CD4-positive, alpha-beta T cell treated with Interleukin-4 for 4 hours (primary cell): ENCODE measurements around the gene DDX10.

ENCODE experiments used
- DNase-seq: peaks from one replicate; pipeline ENCODE4 v3.0.0-alpha.2; 2020

Gene DDX10

DNA sequence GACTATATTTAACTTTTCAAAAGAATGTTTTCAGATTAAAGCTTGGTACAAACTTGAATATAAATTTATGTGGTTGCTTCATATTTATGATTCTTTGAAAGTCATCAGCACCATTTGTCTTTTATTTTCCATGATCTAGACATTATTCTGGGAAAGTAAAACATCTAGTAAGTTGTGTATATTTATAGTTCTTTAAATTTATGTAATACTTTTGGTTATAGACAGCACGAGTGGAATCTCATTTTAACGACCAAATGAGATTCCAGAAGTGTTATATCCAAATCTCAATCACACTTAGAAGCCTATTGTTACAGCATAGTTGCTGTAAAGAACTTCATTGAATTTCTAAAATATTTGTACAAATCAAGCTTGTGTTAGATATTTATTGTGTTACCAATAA is 212.3 kb downstream of the DDX10 start:
- no peak for DNase-seq

GRCh38 chr11:108880510-108880909 is 215.6 kb downstream of the DDX10 start:
- DNase-seq, result no peak

DNA sequence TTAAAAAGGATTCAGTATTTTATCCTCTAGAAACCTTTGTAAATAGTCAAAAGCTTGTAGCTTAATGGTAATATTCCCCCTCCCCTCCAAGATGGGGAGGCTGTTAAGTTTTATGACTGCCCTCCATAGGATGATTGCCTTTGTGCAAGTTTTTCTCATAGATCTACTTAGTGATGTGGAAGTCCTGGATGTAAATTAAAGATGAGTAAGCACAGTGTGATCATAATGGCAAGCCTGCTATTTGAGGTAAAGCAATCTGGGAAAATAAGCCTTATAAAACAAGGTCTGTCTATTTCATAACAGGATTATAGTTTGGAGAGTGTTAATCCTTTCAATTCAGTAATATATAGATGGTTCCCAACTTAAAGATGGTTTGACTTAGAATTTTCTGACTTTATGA is 216.3 kb downstream of the DDX10 start:
- no peak for DNase-seq

DNA sequence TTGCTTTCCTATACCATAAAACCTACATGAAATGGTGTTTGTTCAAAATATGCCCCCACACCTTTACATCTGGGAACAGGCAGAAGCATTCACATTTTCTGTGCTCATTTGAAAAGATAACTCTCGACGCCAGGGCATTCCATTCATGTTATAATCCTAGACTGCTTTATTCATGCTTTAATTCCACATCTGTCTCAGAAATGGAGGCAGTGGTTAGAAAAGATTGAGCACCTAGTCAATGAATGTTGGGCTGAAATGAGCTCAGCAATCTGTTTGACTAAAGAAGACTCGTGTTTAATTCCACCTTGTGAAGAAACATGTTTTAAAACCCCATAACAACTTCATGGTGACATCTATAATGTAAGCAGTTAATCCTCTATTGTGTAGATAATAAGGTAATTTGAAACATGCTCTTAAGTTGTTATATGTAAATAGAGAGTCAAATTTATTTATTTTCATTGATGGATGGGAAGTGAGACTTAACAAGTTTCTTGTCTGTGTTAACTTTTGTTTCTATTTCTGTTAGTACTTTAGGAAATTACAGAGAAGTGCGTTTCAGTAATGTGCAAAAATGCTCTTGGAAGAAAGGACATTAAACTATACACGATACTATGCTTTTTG is 217.5 kb downstream of the DDX10 start:
- DNase-seq, result no peak

- no peak for DNase-seq
These were observed 221.3 kb downstream of the DDX10 start for GRCh38 chr11:108886005-108886659.

DNA sequence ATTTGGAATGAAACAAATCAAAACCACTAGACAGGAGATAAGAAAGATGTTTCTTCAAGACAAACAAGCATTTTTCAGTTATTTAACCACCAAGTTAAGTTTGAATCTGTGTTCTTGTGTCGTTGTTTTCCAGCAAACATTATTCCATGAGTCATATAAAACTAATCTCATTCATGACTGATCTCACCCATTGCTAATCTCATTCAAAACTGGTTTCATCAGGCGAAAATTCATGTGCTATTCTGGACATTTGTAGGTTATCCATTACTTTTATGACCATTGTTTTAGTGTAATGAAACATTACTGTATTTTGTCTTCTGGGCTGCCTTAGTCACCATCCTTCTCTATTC is 221.8 kb downstream of the DDX10 start:
- DNase-seq, result no peak

GRCh38 chr11:108887436-108888238 is 222.8 kb downstream of the DDX10 start:
- no peak for DNase-seq

- no peak for DNase-seq
These were observed 225.7 kb downstream of the DDX10 start for GRCh38 chr11:108890482-108891105.

DNA sequence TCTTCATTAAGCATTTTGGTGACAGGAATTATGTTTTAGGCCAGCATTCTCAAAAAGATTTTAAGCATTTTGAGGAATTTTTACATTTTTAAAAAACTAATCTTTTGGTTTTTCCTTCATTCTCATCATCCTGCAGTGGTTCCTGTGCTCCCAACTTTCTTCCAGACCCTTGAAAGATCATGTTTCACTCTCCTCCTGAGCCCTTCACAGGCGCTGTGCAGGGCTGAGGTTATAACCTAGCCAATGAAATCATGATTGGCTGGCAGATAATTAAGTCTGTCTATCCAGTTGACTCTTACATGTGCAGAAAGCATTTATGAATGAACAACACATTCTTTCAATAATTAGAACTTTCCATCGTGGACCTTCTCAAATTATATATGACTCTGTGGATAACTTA is 226.3 kb downstream of the DDX10 start:
- DNase-seq, result no peak

- no peak for DNase-seq
These were observed 227.1 kb downstream of the DDX10 start for GRCh38 chr11:108891909-108892511.

DNA sequence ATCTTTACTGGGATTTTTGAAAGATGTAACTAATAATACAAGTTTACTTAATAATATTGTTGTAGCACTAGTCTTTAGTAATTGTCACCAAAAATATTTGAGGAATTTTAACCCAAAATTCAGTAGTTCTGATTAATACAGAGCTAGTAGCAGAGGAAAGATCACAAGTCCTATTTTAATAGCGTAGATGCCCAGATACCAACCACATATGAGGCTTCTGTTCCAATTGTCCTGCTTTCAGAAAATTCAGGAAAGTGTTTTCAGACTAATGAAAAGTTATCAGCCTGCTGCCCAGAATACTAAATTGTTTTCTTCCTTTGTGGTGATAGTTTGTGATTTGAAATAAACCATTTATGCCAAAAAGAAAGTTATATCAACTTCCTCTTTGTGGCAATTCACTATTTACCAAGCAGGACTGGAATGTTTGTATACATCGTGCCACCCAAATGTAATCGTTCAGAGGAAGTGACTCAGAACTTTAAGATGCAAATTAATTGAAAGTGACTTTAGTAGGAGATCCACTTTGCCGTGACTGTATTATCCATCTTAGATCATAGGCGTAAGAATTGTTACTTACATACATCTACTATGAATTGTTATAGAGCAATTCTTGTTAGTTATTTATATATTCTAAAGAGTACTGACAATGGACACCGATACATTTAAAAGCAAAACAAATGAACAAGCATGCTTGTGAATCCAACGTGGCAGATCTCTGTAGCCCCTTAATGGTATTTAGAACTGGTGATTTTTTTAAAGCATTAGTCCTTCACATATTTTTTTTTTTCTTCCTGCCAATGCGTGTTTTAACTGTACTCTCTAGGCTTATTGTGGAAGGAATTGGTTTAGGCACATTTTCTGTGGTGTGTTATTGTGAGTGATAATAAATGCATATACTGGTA is 231.0 kb downstream of the DDX10 start:
- no peak for DNase-seq

DNA sequence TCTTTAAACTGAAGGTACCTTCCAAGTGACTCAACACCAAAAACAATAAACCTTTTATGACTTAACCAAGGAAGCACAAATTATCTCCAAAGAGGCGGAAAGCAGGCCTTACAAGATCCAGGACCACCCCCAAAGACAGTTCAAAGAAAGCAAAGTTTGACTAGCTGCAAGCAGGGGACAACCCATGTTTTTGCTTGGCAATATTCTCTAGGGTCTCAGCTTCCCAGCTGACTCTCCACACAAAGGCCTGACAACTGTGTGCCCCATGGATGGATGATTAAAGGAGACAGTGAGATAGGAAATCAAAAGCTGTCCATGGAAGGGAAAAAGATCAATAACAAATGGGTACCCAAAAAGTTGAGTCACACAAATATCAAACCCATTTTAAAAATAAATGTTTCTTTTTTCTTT is 232.2 kb downstream of the DDX10 start:
- DNase-seq, result no peak

- DNase-seq, result no peak
These were observed 233.0 kb downstream of the DDX10 start for GRCh38 chr11:108897916-108898315.

- no peak for DNase-seq
These were observed 236.5 kb downstream of the DDX10 start for GRCh38 chr11:108901359-108901758.

DNA sequence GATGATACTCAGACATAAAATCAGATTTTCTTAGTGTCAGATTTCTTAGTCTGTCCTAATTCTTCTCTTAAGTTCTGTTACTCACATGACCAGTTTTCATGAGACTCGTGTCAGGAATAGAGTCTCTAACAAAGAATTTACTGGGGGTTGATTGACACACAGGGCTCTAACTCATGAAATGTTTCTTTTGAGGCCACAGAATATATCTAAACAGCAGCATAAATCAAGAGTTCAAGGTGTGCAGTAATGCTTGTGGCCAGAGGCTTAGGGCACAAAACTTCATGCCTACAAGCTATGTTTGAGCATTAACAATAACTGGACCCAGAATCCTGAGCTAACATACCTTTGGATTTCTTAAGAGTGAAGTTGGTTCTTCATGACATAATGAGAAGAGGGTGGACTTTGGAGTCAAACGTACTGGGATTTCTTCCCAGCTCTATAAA is 237.2 kb downstream of the DDX10 start:
- no peak for DNase-seq

DNA sequence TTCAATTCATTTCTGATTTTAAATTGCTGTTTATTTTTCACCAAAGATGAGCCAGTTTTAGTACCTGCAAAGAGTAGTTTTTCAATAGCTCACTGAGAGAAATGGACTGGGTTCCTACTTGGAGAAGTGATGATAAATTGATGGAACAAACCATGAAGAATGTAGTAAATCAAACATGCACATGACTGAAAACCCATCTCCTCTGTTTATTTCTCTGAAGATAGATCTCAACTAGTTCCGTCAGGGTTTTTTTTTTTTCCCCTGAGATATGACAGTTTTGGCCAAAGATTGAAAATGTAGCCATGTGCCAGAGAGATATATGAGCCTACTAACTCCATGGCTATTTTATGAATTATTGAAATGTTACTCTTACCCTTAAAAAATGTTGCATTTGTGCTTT is 239.6 kb downstream of the DDX10 start:
- DNase-seq, result no peak

DNA sequence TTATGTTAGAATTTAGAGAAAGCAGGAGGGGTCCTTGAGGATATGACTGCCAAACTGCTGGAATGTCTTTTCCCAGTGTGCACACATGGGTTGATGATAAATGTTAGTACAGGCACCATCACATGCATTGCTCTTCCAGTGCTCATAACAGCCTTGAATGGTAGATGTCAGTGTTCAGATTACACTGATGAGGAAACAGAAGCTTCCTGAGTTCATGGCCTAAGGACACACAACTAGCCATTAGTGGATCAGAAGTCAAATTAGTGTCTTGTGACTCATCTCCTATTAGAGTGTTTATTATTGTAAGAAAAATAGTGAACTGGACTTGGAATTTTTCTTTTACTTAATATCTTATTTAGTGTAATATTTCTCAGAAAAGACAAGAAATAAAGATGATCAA is 241.5 kb downstream of the DDX10 start:
- no peak for DNase-seq

- DNase-seq, result no peak
These were observed 242.0 kb downstream of the DDX10 start for GRCh38 chr11:108906826-108907225.

DNA sequence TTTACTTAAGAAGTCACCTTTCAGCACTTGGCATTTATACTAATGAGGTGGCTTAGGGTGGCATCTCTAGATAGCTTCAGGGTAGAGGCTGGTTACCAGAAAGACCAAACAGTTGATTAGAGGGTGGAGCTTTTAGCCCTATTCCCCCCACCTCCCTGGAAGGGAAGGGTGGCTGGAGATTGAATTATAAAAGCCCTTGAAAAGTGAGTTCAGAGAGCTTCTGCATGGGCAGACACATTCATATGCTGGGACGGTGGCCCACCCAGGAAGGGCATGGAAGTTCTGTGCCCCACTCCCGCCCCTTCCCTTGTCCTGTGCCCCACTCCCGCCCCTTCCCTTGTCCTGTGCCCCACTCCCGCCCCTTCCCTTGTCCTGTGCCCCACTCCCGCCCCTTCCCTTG is 244.2 kb downstream of the DDX10 start:
- DNase-seq, result no peak

DNA sequence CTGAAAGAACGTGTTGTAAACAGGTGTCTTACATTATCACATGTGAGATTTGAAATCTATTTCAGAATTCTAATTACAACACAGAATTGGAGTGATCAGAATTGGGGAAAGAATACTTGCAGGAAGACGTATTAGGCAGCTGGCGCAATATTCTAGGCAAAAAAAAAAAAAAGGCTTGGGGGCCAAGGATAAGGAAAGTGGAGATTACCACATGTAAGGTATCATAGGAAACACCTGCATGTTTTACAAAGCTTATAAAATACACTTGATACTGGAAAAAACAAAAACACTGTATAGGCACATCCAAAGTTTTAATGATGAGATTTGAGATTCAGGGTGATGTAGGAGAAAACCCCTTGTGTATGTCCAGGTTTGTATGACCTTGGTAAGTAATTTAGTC is 245.1 kb downstream of the DDX10 start:
- DNase-seq, result no peak

GRCh38 chr11:108912581-108912980 is 247.7 kb downstream of the DDX10 start:
- DNase-seq, result no peak

DNA sequence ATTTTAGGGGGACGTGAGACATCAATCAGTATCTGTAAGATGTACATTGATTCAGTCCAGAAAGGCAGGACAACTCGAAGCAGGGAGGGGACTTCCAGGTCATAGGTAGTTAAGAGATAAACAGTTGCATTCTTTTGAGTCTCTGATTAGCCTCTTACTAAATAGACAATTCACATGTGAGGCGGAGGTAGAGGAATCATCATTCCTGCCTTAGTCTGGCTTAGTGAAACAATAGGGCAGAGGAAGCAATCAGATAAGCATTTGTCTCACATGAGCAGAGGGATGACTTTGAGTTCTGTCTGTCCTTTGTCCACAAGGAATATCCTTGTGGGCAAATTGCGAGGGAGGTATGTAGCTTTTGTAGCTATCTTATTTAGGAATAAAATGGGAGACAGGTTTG is 248.3 kb downstream of the DDX10 start:
- DNase-seq, result no peak
